ENCODE measurements around the gene ALDH2. TPM values are rescaled to one million over a fixed set of nuclear protein-coding genes. Genes with fewer than 3 reads are reported as not detected.

Gene ALDH2
- total and polyA plus RNA-seq, 2 of the 8 experiments (the other 6 are each of a cell fraction or from before 2014, with no cell fraction given): 25.4 to 43.8 TPM

- H3K14ac ChIP-seq (ENCODE audit: insufficient read length): no peak overlapping the region
- H2AFZ ChIP-seq (ENCODE audit: low read length): no peak overlapping the region
- no peak overlapping the region for H4K5ac ChIP-seq (ENCODE audit: insufficient read length, low read depth, low read length)
- H3K79me1 ChIP-seq (ENCODE audit: low read depth, low read length): no peaks in the 10 kb centered on the region
- H3K9ac ChIP-seq (replicated peaks in 1 of 4; ENCODE audit: extremely low read depth in 1 of 4, low read depth in 3 of 4, low read length in 3 of 4): no peak overlapping the region
- POLR2A ChIA-PET (ENCODE audit: partially characterized antibody): interaction anchor here (1.3 to 3.9 kb wide), 4 partner anchors 11 to 80 kb away, joined by 3 to 18 read pairs (median 4); partner anchors contain the start of gene MAPKAPK5
- H3K4me3 ChIP-seq (ENCODE audit: extremely low read depth in 1 of 4, insufficient read depth in 2 of 4, low read depth in 3 of 4, low read length in 4 of 4): no peak overlapping the region
- peaks cover 0 to 3% (median 0%) of the 10 kb centered on the region in 4 experiments; a peak in 3 of 7 replicates for H3K27me3 ChIP-seq (replicated peaks in 1 of 4; ENCODE audit: control insufficient read depth in 3 of 4, extremely low read depth in 1 of 4, insufficient read depth in 3 of 4, low read length in 3 of 4)
- DNase-seq (ENCODE audit: low read depth in 1 of 2, low spot score in 2 of 2): no peak
- peaks cover 0 to 11% (median 8%) of the 10 kb centered on the region in 4 experiments; a peak in 3 of 7 replicates for H3K4me1 ChIP-seq (replicated peaks in 1 of 4; ENCODE audit: control insufficient read depth in 3 of 4, insufficient read depth in 4 of 4, low read length in 3 of 4)
- no peaks in the 10 kb centered on the region for H3K36me3 ChIP-seq (ENCODE audit: control insufficient read depth in 2 of 4, insufficient read depth in 4 of 4, low read length in 3 of 4)
- H3K18ac ChIP-seq (ENCODE audit: extremely low read depth, low read length): no peak overlapping the region
- H2BK15ac ChIP-seq (ENCODE audit: low read length): 0 out of 2 replicates have a peak overlapping the region, but pooled peaks have one; percentile 31
- H3K4me2 ChIP-seq (ENCODE audit: insufficient read depth in 1 of 2, low read depth in 2 of 2, low read length in 2 of 2): no peak overlapping the region
- H2BK120ac ChIP-seq (replicated peaks; ENCODE audit: low read depth, low read length): no peak overlapping the region
- H2AK5ac ChIP-seq (ENCODE audit: low read depth, low read length): no peak overlapping the region
- H2BK12ac ChIP-seq (ENCODE audit: low read depth, low read length): no peak overlapping the region
- H3K56ac ChIP-seq (replicated peaks; ENCODE audit: insufficient read length, low read depth, low read length): no peak overlapping the region
- no peaks in the 10 kb centered on the region for H3K79me2 ChIP-seq (ENCODE audit: control insufficient read depth in 1 of 2, insufficient read depth in 2 of 2, low read length in 2 of 2)
- H3K27ac ChIP-seq (ENCODE audit: low read depth, low read length): no peak overlapping the region
- peaks cover 0 to 4% of the 10 kb centered on the region in 2 experiments; a peak in 2 of 4 replicates for H3K9me3 ChIP-seq (ENCODE audit: insufficient read depth in 2 of 2, low read depth in 1 of 2, low read length in 1 of 2)
- CTCF ChIA-PET (ENCODE audit: partially characterized antibody): interaction anchor here (0.5 to 3.4 kb wide), 10 partner anchors 8 to 458 kb away, joined by 3 to 18 read pairs (median 4); no protein-coding TSS in a partner anchor
- no peak for FAIRE-seq
- 84% methylated on average over 5 of the region's 5 CpGs; no CpG with 5 or more reads in 1 of the 2 experiments for WGBS, 2 experiments (ENCODE audit: extremely low coverage in 1 of 2, insufficient coverage in 1 of 2, insufficient read length in 1 of 2, insufficient replicate concordance in 2 of 2, low coverage in 1 of 2, low lambda C conversion rate in 2 of 2, missing lambda C conversion rate in 1 of 2)
- TF ChIP-seq GTF2F1 (IDR thresholded peaks at IDR 0.05; ENCODE audit: borderline replicate concordance, low read depth, low read length) (no peak), CBX5 (IDR thresholded peaks at IDR 0.05; ENCODE audit: low read depth, low read length) (no peak), GABPA (IDR thresholded peaks at IDR 0.05; ENCODE audit: borderline replicate concordance, insufficient read depth, low read length) (no peak), SUZ12 (IDR thresholded peaks at IDR 0.05; ENCODE audit: low read length) (no peak), SP2 (IDR thresholded peaks at IDR 0.05; ENCODE audit: low read length) (no peak), SRF (IDR thresholded peaks at IDR 0.05; ENCODE audit: low read depth, low read length) (no peak), MAFK (IDR thresholded peaks at IDR 0.05; ENCODE audit: low read depth, low read length) (no peak), RFX5 (IDR thresholded peaks at IDR 0.05; ENCODE audit: borderline replicate concordance, low read depth, low read length) (no peak), HDAC6 (IDR thresholded peaks at IDR 0.05; ENCODE audit: low read depth, low read length) (no peak), NANOG (IDR thresholded peaks at IDR 0.05; ENCODE audit: insufficient read depth, low read depth, low read length, poor library complexity, severe bottlenecking) (no peak), HDAC2 (IDR thresholded peaks at IDR 0.05; ENCODE audit: borderline replicate concordance in 1 of 2, low read depth in 2 of 2, low read length in 2 of 2) (no peak), BRCA1 (IDR thresholded peaks at IDR 0.05; ENCODE audit: low read depth, low read length) (no peak)
- no peak overlapping the region for H3K4ac ChIP-seq (replicated peaks; ENCODE audit: insufficient read length, low read depth, low read length)
- H3K23ac ChIP-seq (ENCODE audit: insufficient read length): no peak overlapping the region
- peaks cover under 1% of the 10 kb centered on the region; the same call in 1 of the 2 replicates for H3K23me2 ChIP-seq (ENCODE audit: low read depth, low read length)
- H4K8ac ChIP-seq (ENCODE audit: extremely low read depth, insufficient read depth, low read length): no peak overlapping the region
- H4K20me1 ChIP-seq (replicated peaks in 1 of 2; ENCODE audit: control insufficient read depth in 1 of 2, insufficient read depth in 2 of 2, low read length in 2 of 2): peaks cover 0 to 2% of the 10 kb centered on the region in 2 experiments
- H2BK20ac ChIP-seq (ENCODE audit: low read length): 0 out of 2 replicates have a peak overlapping the region, but pooled peaks have one; percentile 72
- no peak overlapping the region for H2BK5ac ChIP-seq (ENCODE audit: low read depth, low read length)
- no peak overlapping the region for H4K91ac ChIP-seq (replicated peaks; ENCODE audit: insufficient read length, low read length)
Observed at GRCh38 chr12:111761099-111761498, 5.6 kb upstream of the ALDH2 start.
